Measurements from ENCODE around the gene TMEM156.
A peak's percentile ranks its signal among the peaks of the same experiment; 100 is the strongest.

The TMEM156 gene

DNA sequence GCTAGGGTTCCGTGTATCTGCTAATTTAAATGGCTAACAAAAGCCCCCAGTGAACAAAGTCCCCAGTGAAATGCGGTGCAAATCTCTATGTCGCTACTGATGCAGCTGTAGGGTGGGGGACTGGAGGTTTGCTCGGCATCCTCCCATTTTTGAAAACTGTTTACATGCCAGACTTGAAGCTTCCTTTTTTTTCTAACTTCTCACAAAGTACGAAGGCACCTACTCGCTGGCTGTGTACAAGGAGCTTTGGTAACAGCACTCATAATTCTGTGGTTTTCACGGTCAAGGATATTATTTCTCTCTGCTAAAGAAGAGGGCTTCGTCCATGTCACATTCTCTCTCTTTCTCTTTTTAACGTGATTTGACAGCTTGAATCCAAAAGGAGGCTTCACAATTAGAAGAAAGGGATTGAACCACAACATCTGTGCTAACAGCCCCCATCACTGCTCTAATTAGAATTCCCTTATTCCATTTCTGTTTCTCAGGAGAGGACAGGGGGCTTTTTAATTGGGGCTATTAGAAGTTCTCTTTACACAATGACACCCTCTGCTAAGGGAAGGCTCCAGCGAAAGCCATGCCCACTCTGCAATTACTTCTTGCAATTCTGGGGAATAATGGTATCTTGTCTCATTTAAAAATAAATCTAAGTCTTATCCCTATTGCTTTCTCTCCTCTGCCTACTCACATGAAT lies 46.7 kb downstream of the TMEM156 start:
- TF ChIP-seq, protein P1, sequence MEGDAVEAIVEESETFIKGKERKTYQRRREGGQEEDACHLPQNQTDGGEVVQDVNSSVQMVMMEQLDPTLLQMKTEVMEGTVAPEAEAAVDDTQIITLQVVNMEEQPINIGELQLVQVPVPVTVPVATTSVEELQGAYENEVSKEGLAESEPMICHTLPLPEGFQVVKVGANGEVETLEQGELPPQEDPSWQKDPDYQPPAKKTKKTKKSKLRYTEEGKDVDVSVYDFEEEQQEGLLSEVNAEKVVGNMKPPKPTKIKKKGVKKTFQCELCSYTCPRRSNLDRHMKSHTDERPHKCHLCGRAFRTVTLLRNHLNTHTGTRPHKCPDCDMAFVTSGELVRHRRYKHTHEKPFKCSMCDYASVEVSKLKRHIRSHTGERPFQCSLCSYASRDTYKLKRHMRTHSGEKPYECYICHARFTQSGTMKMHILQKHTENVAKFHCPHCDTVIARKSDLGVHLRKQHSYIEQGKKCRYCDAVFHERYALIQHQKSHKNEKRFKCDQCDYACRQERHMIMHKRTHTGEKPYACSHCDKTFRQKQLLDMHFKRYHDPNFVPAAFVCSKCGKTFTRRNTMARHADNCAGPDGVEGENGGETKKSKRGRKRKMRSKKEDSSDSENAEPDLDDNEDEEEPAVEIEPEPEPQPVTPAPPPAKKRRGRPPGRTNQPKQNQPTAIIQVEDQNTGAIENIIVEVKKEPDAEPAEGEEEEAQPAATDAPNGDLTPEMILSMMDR (IDR thresholded peaks at IDR 0.05; ENCODE audit: unreplicated experiment in 3 of 3), result no peak
- no peaks in the 10 kb centered on the region for H3K36me3 Mint-ChIP-seq (ENCODE audit: low read depth)
- H3K27me3 Mint-ChIP-seq (ENCODE audit: low read depth), result no peaks in the 10 kb centered on the region
- H3K4me1 Mint-ChIP-seq, result peaks cover 20% of the 10 kb centered on the region
- no peaks in the 10 kb centered on the region for H3K9me3 Mint-ChIP-seq
- H3K27ac Mint-ChIP-seq, result no peak overlapping the region
- H3K4me3 Mint-ChIP-seq, result no peak overlapping the region

DNA sequence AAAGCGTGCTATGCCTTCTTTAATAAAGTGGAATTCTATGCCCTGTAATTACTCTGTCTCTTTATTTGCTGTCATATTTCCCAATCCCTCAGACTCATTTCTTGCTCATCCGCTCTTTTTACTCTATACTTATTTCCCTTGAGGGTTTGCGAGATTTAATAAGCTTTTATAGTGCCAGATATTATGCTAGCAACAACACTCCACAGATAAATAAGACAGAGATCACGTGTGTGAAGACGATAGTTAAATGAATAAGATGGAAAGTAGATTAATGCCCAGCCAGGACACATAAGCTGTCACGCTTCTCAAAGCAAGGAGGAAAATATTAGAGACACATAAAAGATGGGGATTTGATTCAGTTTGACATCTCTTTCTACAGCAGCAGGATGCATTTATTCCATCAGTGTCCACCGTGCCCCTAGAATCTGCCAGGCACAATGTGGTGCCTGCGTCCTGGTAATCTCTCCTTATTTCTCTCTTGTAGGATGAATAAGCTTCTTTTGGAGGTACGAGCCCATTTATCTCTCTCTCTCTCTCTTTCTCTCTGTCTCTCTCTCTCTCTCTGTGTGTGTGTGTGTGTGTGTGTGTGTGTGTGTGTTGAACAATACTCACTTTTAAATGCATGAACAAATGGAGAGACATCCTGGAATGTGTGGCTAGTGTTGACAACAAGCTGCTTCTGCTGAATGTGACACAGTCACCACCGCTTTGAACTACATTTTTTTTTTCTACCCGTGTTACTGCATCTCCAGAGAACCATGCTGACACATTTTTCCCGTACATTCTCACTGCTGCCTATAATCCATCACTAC lies 48.2 kb downstream of the TMEM156 start:
- Mint-ChIP-seq H3K9me3 (no peaks in the 10 kb centered on the region), H3K4me3 (no peak overlapping the region), H3K4me1 (peaks cover 20% of the 10 kb centered on the region), H3K27ac (peak overlapping the region in 2 of 3 experiments; percentile 17 to 66), H3K36me3 (ENCODE audit: low read depth) (no peaks in the 10 kb centered on the region), H3K27me3 (ENCODE audit: low read depth) (no peaks in the 10 kb centered on the region)
- TF ChIP-seq, protein P1 (IDR thresholded peaks at IDR 0.05; ENCODE audit: unreplicated experiment in 3 of 3), result no peak

DNA sequence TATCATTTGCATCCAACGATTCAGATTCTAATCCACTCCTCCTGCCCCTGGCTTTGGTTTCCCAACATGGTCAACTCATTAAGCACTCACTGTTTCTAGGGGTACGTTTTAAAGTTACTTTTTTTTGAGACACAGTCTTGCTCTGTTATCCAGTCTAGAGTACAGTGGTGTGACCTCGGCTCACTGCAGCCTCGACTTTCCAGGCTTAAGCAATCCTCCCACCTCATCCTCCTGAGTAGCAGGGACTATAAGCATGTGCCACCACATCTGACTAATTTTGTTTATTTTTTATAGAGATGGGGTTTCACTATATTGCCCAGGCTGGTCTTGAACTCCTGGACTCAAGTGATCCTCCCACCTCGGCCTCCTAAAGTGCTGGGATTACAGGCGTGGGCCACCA lies 48.9 kb downstream of the TMEM156 start:
- H3K27ac Mint-ChIP-seq, result no peak overlapping the region
- TF ChIP-seq, protein P1 (IDR thresholded peaks at IDR 0.05; ENCODE audit: unreplicated experiment in 3 of 3), result no peak
- no peaks in the 10 kb centered on the region for H3K9me3 Mint-ChIP-seq
- no peak overlapping the region for H3K4me3 Mint-ChIP-seq
- H3K36me3 Mint-ChIP-seq (ENCODE audit: low read depth), result no peaks in the 10 kb centered on the region
- H3K27me3 Mint-ChIP-seq (ENCODE audit: low read depth), result no peaks in the 10 kb centered on the region
- peaks cover 20% of the 10 kb centered on the region for H3K4me1 Mint-ChIP-seq

DNA sequence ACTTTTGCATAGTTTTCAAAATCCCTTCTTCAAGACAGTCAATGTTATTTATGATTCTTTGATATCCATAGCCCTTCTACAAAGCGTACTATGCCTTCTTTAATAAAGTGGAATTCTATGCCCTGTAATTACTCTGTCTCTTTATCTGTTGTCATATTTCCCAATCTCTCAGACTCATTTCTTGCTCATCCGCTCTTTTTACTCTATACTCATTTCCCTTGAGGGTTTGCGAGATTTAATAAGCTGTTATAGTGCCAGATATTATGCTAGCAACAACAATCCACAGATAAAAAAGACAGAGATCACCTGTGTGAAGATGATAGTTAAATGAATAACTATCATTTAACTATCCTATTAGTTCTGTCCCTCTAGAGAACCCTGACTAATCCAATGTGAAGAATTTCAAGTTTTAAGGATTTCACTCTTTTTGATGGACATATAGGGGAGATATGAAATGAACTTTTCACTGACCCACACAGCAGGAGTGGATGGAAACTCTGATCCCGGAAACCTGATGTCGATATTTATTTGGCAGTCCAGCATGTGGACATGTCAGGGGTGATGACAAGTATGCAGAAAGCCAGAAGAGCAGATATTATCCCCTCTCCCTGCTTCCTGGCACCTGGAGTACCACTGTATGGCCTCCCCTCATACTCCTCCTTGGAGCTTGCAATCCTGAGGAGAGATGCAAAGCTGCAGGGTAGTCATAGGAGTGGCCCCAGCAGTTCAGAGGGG lies 49.7 kb downstream of the TMEM156 start:
- H3K9me3 Mint-ChIP-seq, result no peaks in the 10 kb centered on the region
- H3K27ac Mint-ChIP-seq, result no peak overlapping the region
- peaks cover 20% of the 10 kb centered on the region for H3K4me1 Mint-ChIP-seq
- no peaks in the 10 kb centered on the region for H3K36me3 Mint-ChIP-seq (ENCODE audit: low read depth)
- no peak overlapping the region for H3K4me3 Mint-ChIP-seq
- H3K27me3 Mint-ChIP-seq (ENCODE audit: low read depth), result no peaks in the 10 kb centered on the region
- TF ChIP-seq, protein P1 (IDR thresholded peaks at IDR 0.05; ENCODE audit: unreplicated experiment in 3 of 3), result no peak

DNA sequence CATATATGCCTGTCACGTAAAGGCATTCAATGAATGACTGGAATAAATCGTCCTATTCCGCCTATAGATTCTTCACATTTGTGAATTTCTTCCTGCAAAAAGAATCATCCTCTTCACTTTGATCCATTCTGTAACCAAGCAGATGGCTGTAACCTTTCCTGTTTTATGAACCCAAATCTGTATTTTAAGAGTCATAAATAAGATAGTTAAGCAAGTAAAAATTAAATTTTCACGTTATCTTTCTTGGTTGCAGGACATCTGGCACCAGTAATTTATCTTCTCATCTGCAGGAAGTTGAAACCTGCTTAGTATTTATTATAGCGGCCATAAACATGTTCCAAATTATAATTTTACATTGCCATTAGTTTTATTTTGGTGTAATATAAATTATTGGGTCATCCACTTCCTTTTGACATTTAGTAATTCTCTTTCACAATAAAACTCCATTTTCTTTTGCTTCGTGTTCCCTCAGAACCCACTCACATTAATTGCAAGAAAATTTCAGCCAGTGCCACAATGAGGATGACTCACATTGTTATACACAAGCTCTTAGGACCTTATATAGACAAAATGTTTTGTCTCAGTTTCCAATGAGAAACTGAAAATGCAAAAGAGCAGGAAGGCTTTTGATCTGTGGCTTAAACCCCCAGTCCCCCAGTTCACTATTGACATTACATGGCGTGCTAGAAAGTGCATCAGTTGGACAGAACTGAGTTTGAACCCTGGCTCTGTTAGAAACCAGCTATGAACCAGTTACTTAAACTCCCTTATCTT lies 51.1 kb downstream of the TMEM156 start:
- H3K27ac Mint-ChIP-seq, result no peak overlapping the region
- H3K4me1 Mint-ChIP-seq, result peaks cover 19% of the 10 kb centered on the region
- H3K27me3 Mint-ChIP-seq (ENCODE audit: low read depth), result no peaks in the 10 kb centered on the region
- H3K4me3 Mint-ChIP-seq, result no peak overlapping the region
- TF ChIP-seq, protein P1 (IDR thresholded peaks at IDR 0.05; ENCODE audit: unreplicated experiment in 3 of 3), result no peak
- H3K36me3 Mint-ChIP-seq (ENCODE audit: low read depth), result no peaks in the 10 kb centered on the region
- no peaks in the 10 kb centered on the region for H3K9me3 Mint-ChIP-seq
